CD1c-positive myeloid dendritic cell (primary cell): Measurements from ENCODE around the gene TP63.

Source experiments
- DNase-seq: peaks from one replicate; pipeline ENCODE4 v3.0.0-alpha.2; 2016; ENCODE audit errors: extremely low spot score

TP63 gene

GRCh38 chr3:189851682-189852081 is 220.5 kb downstream of the TP63 start:
- no peak for DNase-seq

- no peak for DNase-seq
Measured at GRCh38 chr3:189853906-189854305, 222.7 kb downstream of the TP63 start.

GRCh38 chr3:189860296-189860695 is 229.1 kb downstream of the TP63 start:
- DNase-seq = no peak

- no peak for DNase-seq
Measured at GRCh38 chr3:189862385-189862998, 231.3 kb downstream of the TP63 start.

GRCh38 chr3:189863031-189863430 is 231.8 kb downstream of the TP63 start:
- no peak for DNase-seq

- DNase-seq = no peak
Measured at GRCh38 chr3:189868061-189868460, 236.9 kb downstream of the TP63 start.

- DNase-seq = no peak
Measured at GRCh38 chr3:189869165-189869564, 238.0 kb downstream of the TP63 start.

GRCh38 chr3:189871418-189871817 is 240.2 kb downstream of the TP63 start:
- no peak for DNase-seq

GRCh38 chr3:189883113-189883753 is 252.0 kb downstream of the TP63 start:
- DNase-seq = no peak

- DNase-seq = no peak
Measured at GRCh38 chr3:189890496-189890895, 259.3 kb downstream of the TP63 start.

- no peak for DNase-seq
Measured at GRCh38 chr3:189896533-189896932, 265.3 kb downstream of the TP63 start.

GRCh38 chr3:189897406-189897805 is 266.2 kb downstream of the TP63 start:
- no peak for DNase-seq

GRCh38 chr3:189898559-189899153 is 267.5 kb downstream of the TP63 start:
- no peak for DNase-seq

GRCh38 chr3:189899186-189899585 is 268.0 kb downstream of the TP63 start:
- DNase-seq = no peak

- no peak for DNase-seq
Measured at GRCh38 chr3:189900578-189900977, 269.4 kb downstream of the TP63 start.

GRCh38 chr3:189901481-189901880 is 270.3 kb downstream of the TP63 start:
- no peak for DNase-seq

GRCh38 chr3:189902230-189903186 is 271.3 kb downstream of the TP63 start:
- DNase-seq = no peak

- DNase-seq = no peak
Measured at GRCh38 chr3:189903562-189904250, 272.5 kb downstream of the TP63 start.

- no peak for DNase-seq
Measured at GRCh38 chr3:189907803-189908202, 276.6 kb downstream of the TP63 start.

- no peak for DNase-seq
Measured at GRCh38 chr3:189908646-189909045, 277.5 kb downstream of the TP63 start.

- no peak for DNase-seq
Measured at GRCh38 chr3:189909139-189909538, 277.9 kb downstream of the TP63 start.

- no peak for DNase-seq
Measured at GRCh38 chr3:189909573-189909972, 278.4 kb downstream of the TP63 start.
